MM.1S (cell line): ENCODE results near the gene PIP4K2A.

Experiments
- DNase-seq: peaks from one replicate; pipeline ENCODE4 v3.0.0-alpha.2; 2015
- H2AFZ ChIP-seq: fragments of 300-600 bp; sonication (generic); 2 replicates; pipeline ENCODE4 v1.6.0; 2016; ENCODE audit warnings: antibody characterized with exemption, low read length
- H3F3A ChIP-seq: fragments of 300-600 bp; sonication (generic); 2 replicates; pipeline ENCODE4 v1.6.1; 2016; ENCODE audit warnings: mild to moderate bottlenecking, antibody characterized with exemption, low read length, moderate library complexity, mixed read lengths; ENCODE audit not compliant: insufficient read depth
- H3K27ac ChIP-seq: fragments of 300-600 bp; sonication (generic); 2 replicates; pipeline ENCODE4 v1.5.1; 2016; ENCODE audit warnings: mild to moderate bottlenecking, low read length
- H3K27me3 ChIP-seq: fragments of 300-600 bp; sonication (generic); replicated peaks from 2 replicates; pipeline ENCODE4 v1.6.0; 2016; ENCODE audit warnings: low read length; ENCODE audit not compliant: insufficient read depth
- H3K36me3 ChIP-seq: fragments of 300-600 bp; sonication (generic); replicated peaks from 2 replicates; pipeline ENCODE4 v1.6.1; 2016; ENCODE audit warnings: mild to moderate bottlenecking, low read length, mixed read lengths; ENCODE audit not compliant: insufficient read depth
- H3K4me1 ChIP-seq: fragments of 300-600 bp; sonication (generic); 2 replicates; pipeline ENCODE4 v1.6.1; 2016; ENCODE audit warnings: low read length, mixed read lengths
- H3K4me2 ChIP-seq: fragments of 300-600 bp; sonication (generic); 2 replicates; pipeline ENCODE4 v1.6.0; 2016; ENCODE audit warnings: low read depth, low read length
- H3K4me3 ChIP-seq: fragments of 300-600 bp; sonication (generic); 2 replicates; pipeline ENCODE4 v1.5.1; 2016; ENCODE audit warnings: low read length, mixed read lengths
- H3K79me2 ChIP-seq: fragments of 300-600 bp; sonication (generic); 2 replicates; pipeline ENCODE4 v1.6.1; 2016; ENCODE audit warnings: mixed run types, low read length, mixed read lengths
- H3K9ac ChIP-seq: fragments of 300-600 bp; sonication (generic); 2 replicates; pipeline ENCODE4 v1.6.1; 2016; ENCODE audit warnings: low read length, mixed read lengths
- H3K9me2 ChIP-seq: fragments of 300-600 bp; sonication (generic); replicated peaks from 2 replicates; pipeline ENCODE4 v1.6.1; 2016; ENCODE audit warnings: mild to moderate bottlenecking, low read length, mixed read lengths; ENCODE audit not compliant: insufficient read depth
- H3K9me3 ChIP-seq: fragments of 300-600 bp; sonication (generic); replicated peaks from 2 replicates; pipeline ENCODE4 v1.6.1; 2016; ENCODE audit warnings: mild to moderate bottlenecking, low read length, mixed read lengths; ENCODE audit not compliant: insufficient read depth
- H4K20me1 ChIP-seq: fragments of 300-600 bp; sonication (generic); 2 replicates; pipeline ENCODE4 v1.6.1; 2016; ENCODE audit warnings: mild to moderate bottlenecking, low read length, moderate library complexity, mixed read lengths; ENCODE audit not compliant: insufficient read depth
- EZH2 ChIP-seq: fragments of 300-600 bp; sonication (generic); optimal IDR thresholded peaks from 2 replicates; pipeline ENCODE3; 2017; ENCODE audit warnings: low read depth, mild to moderate bottlenecking, antibody characterized with exemption, low read length, mixed read lengths
- EZH2phosphoT487 ChIP-seq: fragments of 300-600 bp; sonication (generic); IDR thresholded peaks from 2 replicates; pipeline ENCODE4 v1.6.1; 2018; ENCODE audit warnings: antibody characterized with exemption, low read length
- TF ChIP-seq, protein P1 (sequence below): fragments of 300-600 bp; sonication (generic); IDR thresholded peaks from 2 replicates; pipeline ENCODE4 v1.5.1; 2016; ENCODE audit warnings: antibody characterized with exemption, low read length, mixed read lengths

Gene PIP4K2A

DNA sequence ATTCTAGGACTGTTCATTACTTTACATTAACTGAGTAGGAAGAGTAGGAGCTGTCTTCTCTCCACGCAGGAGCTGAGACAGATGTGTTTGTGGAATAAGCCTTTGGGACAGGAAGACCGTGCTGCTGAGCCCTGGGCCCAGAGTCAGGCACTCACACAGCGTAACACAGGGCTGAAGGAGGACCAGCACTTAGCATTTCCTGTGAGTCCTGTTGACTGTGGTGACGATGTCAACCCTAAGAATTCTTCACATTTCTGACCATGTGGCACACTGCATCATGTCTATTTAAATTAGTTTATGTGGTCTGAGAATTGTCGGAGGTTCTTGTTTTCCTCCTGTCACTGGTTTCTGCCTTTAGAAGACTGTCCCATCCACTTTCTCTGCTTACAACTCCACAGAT lies 117.2 kb downstream of the PIP4K2A start:
- no peak for DNase-seq
- H3K4me1 ChIP-seq: peaks cover 9% of the 10 kb centered on the region
- TF ChIP-seq EZH2phosphoT487 (no peak), EZH2 (no peak)
- TF ChIP-seq, protein P1, sequence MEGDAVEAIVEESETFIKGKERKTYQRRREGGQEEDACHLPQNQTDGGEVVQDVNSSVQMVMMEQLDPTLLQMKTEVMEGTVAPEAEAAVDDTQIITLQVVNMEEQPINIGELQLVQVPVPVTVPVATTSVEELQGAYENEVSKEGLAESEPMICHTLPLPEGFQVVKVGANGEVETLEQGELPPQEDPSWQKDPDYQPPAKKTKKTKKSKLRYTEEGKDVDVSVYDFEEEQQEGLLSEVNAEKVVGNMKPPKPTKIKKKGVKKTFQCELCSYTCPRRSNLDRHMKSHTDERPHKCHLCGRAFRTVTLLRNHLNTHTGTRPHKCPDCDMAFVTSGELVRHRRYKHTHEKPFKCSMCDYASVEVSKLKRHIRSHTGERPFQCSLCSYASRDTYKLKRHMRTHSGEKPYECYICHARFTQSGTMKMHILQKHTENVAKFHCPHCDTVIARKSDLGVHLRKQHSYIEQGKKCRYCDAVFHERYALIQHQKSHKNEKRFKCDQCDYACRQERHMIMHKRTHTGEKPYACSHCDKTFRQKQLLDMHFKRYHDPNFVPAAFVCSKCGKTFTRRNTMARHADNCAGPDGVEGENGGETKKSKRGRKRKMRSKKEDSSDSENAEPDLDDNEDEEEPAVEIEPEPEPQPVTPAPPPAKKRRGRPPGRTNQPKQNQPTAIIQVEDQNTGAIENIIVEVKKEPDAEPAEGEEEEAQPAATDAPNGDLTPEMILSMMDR: no peak
- no peaks in the 10 kb centered on the region for H3K9me3 ChIP-seq
- H3K27me3 ChIP-seq: no peaks in the 10 kb centered on the region
- no peak overlapping the region for H3K27ac ChIP-seq
- H3K9me2 ChIP-seq: no peaks in the 10 kb centered on the region
- no peaks in the 10 kb centered on the region for H3K79me2 ChIP-seq
- no peak overlapping the region for H2AFZ ChIP-seq
- H3K36me3 ChIP-seq: no peaks in the 10 kb centered on the region
- no peak overlapping the region for H3K9ac ChIP-seq
- H3K4me3 ChIP-seq: no peak overlapping the region
- no peaks in the 10 kb centered on the region for H3F3A ChIP-seq
- H4K20me1 ChIP-seq: no peaks in the 10 kb centered on the region
- H3K4me2 ChIP-seq: no peak overlapping the region

DNA sequence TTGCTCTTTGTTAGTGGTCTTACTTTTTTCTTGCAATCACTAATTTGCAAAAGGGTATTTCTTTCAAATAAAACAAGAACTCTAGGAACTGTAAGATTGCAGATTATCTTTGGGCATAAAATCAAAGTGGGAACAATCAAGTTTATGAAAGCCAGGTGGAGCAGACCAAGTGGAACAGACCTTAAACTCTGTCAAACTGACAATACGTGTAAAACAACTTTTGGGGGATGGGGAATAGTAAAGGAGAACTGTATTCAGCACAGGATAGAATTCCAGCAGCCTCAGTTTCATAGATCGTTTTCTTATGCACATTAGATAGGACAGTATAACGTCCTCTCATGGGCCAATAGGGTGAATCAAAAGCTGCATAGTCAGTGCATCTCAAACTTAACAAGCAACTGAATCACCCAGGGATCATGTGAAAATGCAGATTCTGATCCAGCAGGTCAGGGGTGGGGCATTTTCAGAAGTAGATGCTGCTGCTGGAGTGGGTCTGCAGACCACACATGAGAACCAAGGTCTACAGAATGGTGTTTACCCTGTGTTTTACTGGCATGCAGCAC lies 120.7 kb downstream of the PIP4K2A start:
- Histone ChIP-seq H2AFZ (no peak overlapping the region), H3F3A (no peaks in the 10 kb centered on the region), H4K20me1 (no peaks in the 10 kb centered on the region), H3K27ac (no peak overlapping the region), H3K9me3 (no peaks in the 10 kb centered on the region), H3K79me2 (no peaks in the 10 kb centered on the region), H3K4me2 (no peak overlapping the region), H3K9ac (no peak overlapping the region), H3K4me3 (no peak overlapping the region), H3K27me3 (no peaks in the 10 kb centered on the region), H3K36me3 (no peaks in the 10 kb centered on the region), H3K9me2 (no peaks in the 10 kb centered on the region), H3K4me1 (no peaks in the 10 kb centered on the region)
- DNase-seq: no peak
- no peak for TF ChIP-seq EZH2phosphoT487
- TF ChIP-seq, protein P1: no peak
- no peak for TF ChIP-seq EZH2

DNA sequence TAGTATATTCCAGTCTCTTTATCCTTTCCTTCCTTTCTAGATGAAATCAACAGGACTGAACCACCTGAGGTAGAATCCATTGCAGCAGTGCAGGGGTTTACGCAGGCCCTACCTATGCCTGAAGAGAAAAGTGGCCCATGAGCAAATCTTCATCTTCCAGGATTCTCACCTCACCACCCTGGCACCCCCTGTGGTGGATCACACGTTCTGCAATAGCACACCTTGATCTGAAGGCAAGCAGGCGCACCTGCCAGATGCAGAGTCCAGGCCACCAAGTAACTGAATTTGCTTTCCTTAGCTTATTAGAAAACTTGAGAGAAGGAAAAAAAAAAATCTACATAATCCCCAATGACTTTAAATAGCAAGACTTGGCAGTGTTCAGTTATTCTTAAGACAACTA lies 121.4 kb downstream of the PIP4K2A start:
- H3K27ac ChIP-seq: no peak overlapping the region
- no peak overlapping the region for H3K9ac ChIP-seq
- no peak overlapping the region for H3K4me3 ChIP-seq
- TF ChIP-seq, protein P1: no peak
- TF ChIP-seq EZH2phosphoT487 (no peak), EZH2 (no peak)
- H3F3A ChIP-seq: no peaks in the 10 kb centered on the region
- H3K27me3 ChIP-seq: no peaks in the 10 kb centered on the region
- no peaks in the 10 kb centered on the region for H3K9me2 ChIP-seq
- no peak overlapping the region for H3K4me2 ChIP-seq
- H3K79me2 ChIP-seq: no peaks in the 10 kb centered on the region
- H3K9me3 ChIP-seq: no peaks in the 10 kb centered on the region
- no peak for DNase-seq
- H4K20me1 ChIP-seq: no peaks in the 10 kb centered on the region
- H3K4me1 ChIP-seq: no peaks in the 10 kb centered on the region
- H2AFZ ChIP-seq: no peak overlapping the region
- no peaks in the 10 kb centered on the region for H3K36me3 ChIP-seq
